ENCODE data around the gene NUDCD2.

The NUDCD2 gene

GRCh38 chr5:163410505-163410904 lies 49.4 kb downstream of the NUDCD2 start:
- H3K27ac ChIP-seq = no peak overlapping the region
- H3K27me3 ChIP-seq (ENCODE audit: control insufficient read depth, insufficient read depth, low read length) = no peaks in the 10 kb centered on the region
- no peak for TF ChIP-seq CTCF (IDR thresholded peaks at IDR 0.05)
- H3K4me3 ChIP-seq (ENCODE audit: low read depth, low read length) = no peak overlapping the region
- no peak overlapping the region for H2AFZ ChIP-seq
- H3K9me3 ChIP-seq (ENCODE audit: control insufficient read depth, low read length) = no peaks in the 10 kb centered on the region
- H3K9ac ChIP-seq = no peak overlapping the region
- no peaks in the 10 kb centered on the region for H3K4me1 ChIP-seq
- H3K36me3 ChIP-seq (ENCODE audit: control insufficient read depth, insufficient read depth, low read length) = no peaks in the 10 kb centered on the region
- H3K79me2 ChIP-seq = no peaks in the 10 kb centered on the region
- no peak overlapping the region for H3K4me2 ChIP-seq (ENCODE audit: low read length)

- TF ChIP-seq CTCF (IDR thresholded peaks at IDR 0.05) = no peak
- no peaks in the 10 kb centered on the region for H3K4me1 ChIP-seq
- H3K27ac ChIP-seq = no peak overlapping the region
- no peak overlapping the region for H3K9ac ChIP-seq
- H3K4me3 ChIP-seq (ENCODE audit: low read depth, low read length) = no peak overlapping the region
- H3K4me2 ChIP-seq (ENCODE audit: low read length) = no peak overlapping the region
- H3K79me2 ChIP-seq = no peaks in the 10 kb centered on the region
- H2AFZ ChIP-seq = no peak overlapping the region
- H3K27me3 ChIP-seq (ENCODE audit: control insufficient read depth, insufficient read depth, low read length) = no peaks in the 10 kb centered on the region
- no peaks in the 10 kb centered on the region for H3K9me3 ChIP-seq (ENCODE audit: control insufficient read depth, low read length)
- no peaks in the 10 kb centered on the region for H3K36me3 ChIP-seq (ENCODE audit: control insufficient read depth, insufficient read depth, low read length)
Observed at GRCh38 chr5:163409384-163409783, 50.5 kb downstream of the NUDCD2 start.

DNA sequence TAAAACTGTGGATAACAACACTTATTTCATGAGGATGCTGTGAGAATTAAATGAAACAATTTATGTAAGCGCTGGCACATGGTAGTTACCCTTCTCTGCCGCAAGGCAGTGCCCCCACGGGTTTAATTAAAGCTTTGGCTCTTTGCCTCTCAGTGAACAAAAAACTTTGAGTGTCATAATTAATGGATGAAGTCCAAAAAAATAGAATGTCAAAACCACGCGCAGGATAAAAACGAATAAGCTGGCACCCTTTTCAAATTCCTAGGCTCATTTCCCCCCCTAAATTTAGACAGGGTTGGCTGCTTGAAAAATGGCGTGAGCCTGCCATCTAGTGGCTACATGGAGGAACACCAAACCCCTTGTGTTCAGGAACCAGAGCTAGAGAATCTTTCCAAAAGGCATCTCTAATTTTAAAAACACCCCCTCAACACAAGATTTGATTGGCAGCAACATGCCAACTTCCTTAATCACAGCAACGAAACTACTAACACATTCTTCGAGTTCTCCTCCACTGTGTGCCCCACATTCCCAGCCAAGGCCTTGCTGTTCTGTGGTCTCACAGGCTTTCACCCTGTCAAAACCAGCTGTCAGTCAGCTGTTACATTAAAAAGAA lies 51.5 kb downstream of the NUDCD2 start:
- Histone ChIP-seq H3K4me3 (ENCODE audit: low read depth, low read length) (no peak overlapping the region), H3K4me2 (ENCODE audit: low read length) (no peak overlapping the region), H3K4me1 (no peaks in the 10 kb centered on the region), H2AFZ (no peak overlapping the region), H3K79me2 (no peaks in the 10 kb centered on the region), H3K9me3 (ENCODE audit: control insufficient read depth, low read length) (no peaks in the 10 kb centered on the region), H3K9ac (no peak overlapping the region), H3K27ac (no peak overlapping the region), H3K36me3 (ENCODE audit: control insufficient read depth, insufficient read depth, low read length) (no peaks in the 10 kb centered on the region), H3K27me3 (ENCODE audit: control insufficient read depth, insufficient read depth, low read length) (no peaks in the 10 kb centered on the region)
- TF ChIP-seq CTCF (IDR thresholded peaks at IDR 0.05) = peak; percentile 75

DNA sequence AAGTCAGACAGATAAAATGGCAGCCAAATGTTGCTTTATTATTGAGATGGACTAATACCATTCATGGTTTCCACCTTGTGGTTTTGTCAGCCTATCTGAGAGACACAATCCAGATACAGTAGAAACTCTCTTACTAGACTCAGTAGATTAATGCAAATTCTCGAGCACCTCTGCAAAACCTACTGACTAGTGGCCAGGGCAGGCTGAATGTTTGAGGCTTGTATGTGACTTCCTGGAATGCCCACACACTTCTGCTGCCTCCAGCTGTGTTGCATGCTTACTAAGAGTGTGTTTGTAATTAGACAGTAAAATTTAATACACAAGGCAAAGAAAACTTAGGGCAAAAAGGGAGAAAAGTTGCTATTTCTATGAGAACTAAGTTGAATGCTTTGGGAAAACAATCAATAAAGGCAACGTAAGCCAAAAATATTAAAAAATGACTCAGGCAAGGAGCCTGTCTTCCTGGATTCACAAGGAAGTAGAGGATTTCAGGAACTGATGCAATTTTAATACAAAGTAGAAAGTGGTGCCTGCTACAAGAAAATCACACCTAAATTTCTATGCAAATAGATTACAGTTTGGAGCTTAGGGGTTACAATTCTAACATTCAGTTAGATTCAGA lies 52.8 kb downstream of the NUDCD2 start:
- Histone ChIP-seq H3K27ac (no peak overlapping the region), H3K36me3 (ENCODE audit: control insufficient read depth, insufficient read depth, low read length) (no peaks in the 10 kb centered on the region)
- no peak for TF ChIP-seq CTCF (IDR thresholded peaks at IDR 0.05)

More for the DNA sequence above, 52.8 kb downstream of the NUDCD2 start:
- Histone ChIP-seq H3K9me3 (ENCODE audit: control insufficient read depth, low read length) (no peaks in the 10 kb centered on the region), H3K9ac (no peak overlapping the region), H3K79me2 (no peaks in the 10 kb centered on the region), H3K4me3 (ENCODE audit: low read depth, low read length) (no peak overlapping the region), H3K27me3 (ENCODE audit: control insufficient read depth, insufficient read depth, low read length) (no peaks in the 10 kb centered on the region), H2AFZ (no peak overlapping the region), H3K4me1 (no peaks in the 10 kb centered on the region), H3K4me2 (ENCODE audit: low read length) (no peak overlapping the region)

Measured in parathyroid adenoma (tissue), 2 donors.